GM18505 (cell line): ENCODE data around the gene PFKFB3.

ENCODE experiments used
- ATAC-seq: cut with Tn5 transposase; IDR thresholded peaks from one replicate; pipeline ENCODE4 v1.9.1; 2021; ENCODE audit not compliant: unreplicated experiment
- POLR2A ChIP-seq: IDR thresholded peaks from 4 replicates; pipeline ENCODE4 v1.6.1; 2011; ENCODE audit warnings: borderline replicate concordance; ENCODE audit not compliant: insufficient read depth, insufficient read length; ENCODE audit errors: extremely low read depth

Gene PFKFB3

GRCh38 chr10:6249698-6250097, 47.0 kb downstream of the PFKFB3 start:
- ATAC-seq: no peak
- TF ChIP-seq POLR2A: no peak

DNA sequence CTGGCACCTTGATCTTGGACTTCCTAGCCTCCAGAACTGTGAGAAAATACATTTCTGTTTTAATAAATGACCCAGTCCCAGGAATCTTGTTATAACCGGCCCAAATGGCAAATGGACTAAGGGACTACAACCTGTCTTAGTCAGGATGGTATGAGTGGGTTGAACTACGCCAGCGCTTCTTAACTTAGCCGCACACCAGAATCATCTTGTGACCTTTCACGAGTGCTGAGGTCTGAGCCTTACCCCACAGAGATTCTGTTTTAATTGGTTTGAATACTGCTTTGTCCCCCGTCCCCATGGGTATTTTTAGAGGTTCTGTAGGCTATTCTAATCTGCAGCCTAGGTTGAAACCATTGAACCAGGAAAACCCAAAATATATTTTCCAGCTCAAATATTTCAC, 48.0 kb downstream of the PFKFB3 start:
- no peak for ATAC-seq
- TF ChIP-seq POLR2A: no peak

DNA sequence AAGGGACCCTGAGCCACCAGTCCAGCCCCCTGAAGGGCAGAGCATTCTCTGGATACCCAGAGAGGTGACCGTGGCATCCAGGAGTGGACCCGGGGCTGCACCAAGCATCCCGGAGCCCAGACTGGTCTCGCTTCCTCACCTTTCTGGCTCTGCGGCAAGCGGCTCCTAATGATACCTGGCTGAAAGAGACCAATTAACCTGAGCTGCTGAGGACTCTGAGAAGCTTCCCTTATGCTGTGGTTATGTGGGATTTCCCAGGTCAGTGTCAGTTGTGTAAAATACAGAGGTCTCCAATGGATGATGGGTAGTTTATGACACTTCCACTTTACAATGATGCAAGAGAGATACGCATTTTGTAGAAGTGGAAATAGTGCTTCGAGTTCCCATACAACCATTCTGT, 51.5 kb downstream of the PFKFB3 start:
- no peak for ATAC-seq

DNA sequence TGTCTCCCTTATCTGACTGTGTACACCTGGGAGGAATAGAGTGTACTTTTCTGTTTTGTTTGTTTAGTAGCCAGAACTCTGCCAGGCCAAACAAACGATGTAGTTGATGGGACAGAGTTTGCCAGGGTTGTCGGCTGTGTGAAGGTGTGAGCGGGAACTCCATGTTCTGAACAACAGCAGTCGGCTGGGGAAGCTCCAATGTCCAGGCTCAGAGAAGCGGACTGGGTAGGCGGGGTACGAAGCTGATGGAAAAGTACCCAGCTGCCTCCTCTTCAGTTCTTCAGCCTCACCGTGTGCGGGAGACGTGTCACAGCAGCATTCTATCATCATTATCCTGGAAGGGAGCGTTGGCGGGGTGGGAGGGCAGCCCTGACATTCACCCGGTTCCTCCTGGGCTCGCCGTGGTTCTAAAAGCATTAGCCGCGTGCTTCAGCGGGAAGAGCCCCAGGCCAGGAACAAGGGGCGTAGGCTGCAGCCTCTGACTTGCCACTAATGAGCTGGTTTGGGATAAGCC, 52.9 kb downstream of the PFKFB3 start:
- no peak for TF ChIP-seq POLR2A
- ATAC-seq: no peak

More for the DNA sequence above, 51.5 kb downstream of the PFKFB3 start:
- TF ChIP-seq POLR2A: no peak

GRCh38 chr10:6256439-6256838, 53.7 kb downstream of the PFKFB3 start:
- ATAC-seq: no peak
- TF ChIP-seq POLR2A: no peak

GRCh38 chr10:6259153-6259552, 56.4 kb downstream of the PFKFB3 start:
- TF ChIP-seq POLR2A: no peak
- ATAC-seq: no peak

DNA sequence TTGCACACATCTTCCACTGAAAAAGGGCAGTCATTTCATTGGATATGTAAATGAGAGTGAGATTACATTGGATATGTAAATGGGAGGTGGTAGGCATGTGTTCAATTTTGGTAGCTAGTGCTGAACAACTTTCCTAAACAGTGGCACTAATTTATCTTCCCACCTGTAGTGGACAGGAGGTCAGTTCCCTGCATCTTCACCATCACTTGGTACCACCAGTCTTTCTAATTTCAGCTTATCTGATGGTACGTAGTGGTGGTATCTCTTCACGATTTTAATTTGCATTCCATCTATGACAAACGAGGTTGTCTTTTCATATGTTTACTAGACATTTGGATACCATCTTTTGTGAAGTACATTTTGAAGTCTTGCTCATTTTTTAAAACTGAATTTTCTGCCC, 58.1 kb downstream of the PFKFB3 start:
- TF ChIP-seq POLR2A: no peak
- no peak for ATAC-seq

DNA sequence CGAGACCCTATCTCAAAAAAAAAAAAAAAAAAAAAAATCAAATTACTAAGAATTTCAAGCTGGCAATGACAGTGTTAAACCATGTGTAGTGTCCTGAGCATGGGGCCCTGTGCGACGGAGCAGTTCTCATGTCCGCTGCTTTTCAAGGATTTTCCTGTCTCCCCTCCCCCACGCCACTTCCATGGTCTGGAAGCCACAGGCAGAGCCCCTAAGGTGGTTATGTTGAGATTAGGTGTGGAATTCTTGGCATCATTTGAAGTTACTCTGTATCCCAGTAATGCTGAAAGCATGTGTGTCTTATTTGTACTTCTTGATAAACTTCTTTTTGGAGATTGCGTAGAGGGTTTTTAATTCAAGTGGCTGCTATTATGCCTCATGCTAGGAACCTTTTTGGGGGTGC, 65.2 kb downstream of the PFKFB3 start:
- no peak for ATAC-seq
- TF ChIP-seq POLR2A: no peak

GRCh38 chr10:6269432-6269831, 66.7 kb downstream of the PFKFB3 start:
- ATAC-seq: no peak
- TF ChIP-seq POLR2A: no peak

- peak; percentile 65 for ATAC-seq
- no peak for TF ChIP-seq POLR2A
These were observed 67.5 kb downstream of the PFKFB3 start for GRCh38 chr10:6269953-6270867.

DNA sequence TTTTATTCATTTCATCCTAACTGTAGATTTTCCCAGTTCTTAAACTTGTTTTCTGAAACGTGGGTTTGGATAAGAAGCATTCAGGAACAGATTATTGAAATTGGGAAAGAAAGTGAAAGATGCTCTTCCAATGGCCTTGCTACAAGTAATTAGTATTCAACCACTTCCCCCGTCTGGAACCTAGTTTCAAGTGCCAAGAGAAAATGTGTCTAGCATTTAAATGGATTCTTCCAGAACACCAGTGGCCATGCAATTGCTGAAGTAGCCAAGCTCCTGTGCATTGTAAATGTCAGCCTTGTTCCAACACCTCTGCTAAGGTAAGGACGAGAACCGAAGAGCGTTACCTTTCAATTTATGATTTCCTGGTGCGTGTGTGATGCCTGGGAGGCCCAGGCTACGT, 68.2 kb downstream of the PFKFB3 start:
- TF ChIP-seq POLR2A: no peak

DNA sequence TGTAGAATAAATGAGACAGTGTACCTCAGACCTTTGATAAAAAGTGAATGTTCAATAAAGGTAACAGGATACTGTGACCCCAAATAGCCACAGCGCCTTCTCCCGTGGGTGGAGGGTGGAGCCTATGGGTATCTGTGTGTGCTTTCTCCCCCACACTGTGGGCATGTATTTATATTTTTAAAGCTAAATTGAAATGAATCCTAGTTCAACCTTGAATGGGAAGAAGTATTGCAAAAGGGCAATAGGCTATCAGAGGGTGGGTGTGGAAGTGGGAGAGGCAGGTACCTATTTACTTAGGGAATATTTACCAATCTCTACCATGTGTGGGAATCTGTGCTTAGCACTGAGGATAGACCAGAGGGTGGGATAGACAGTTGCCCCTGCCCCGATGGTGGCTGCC, 68.9 kb downstream of the PFKFB3 start:
- TF ChIP-seq POLR2A: no peak
- ATAC-seq: no peak

More for the DNA sequence above, 68.2 kb downstream of the PFKFB3 start:
- no peak for ATAC-seq

DNA sequence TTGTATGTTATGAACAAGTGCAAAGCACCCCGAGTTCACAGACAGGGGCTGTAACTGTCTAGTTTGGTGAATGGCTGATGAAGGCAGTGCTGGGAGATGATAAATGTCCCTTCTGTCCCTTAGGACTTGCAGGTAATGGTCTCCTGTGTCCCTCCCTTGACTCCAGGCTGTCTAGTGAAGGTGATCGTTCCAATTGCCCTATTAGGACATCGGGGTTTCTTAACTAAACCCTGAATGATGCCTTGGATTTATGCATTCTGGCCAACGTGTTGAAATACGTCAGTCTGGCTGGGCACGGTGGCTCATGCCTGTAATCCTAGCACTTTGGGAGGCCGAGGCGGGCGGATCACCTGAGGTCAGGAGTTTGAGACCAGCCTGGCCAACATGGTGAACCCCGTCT, 69.4 kb downstream of the PFKFB3 start:
- ATAC-seq: no peak
- no peak for TF ChIP-seq POLR2A

DNA sequence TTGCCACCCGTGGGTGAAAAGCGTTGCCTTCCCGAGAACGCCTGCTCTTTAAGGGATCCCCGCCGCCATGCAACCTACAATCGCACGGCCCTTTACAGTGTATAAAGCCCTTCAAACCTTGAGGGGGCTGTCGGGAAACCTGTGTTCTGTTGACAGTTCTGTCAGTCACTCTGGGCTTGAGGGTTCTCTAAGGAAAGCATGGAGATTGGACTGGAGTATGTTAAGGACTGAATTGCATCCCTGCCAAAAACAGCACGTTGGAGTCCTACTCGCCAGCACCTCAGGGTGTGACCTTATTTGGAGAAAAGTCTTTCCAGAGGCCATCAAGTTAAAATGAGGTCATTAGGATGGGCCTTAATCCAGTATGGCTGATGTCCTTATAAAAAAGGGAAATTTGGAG, 70.6 kb downstream of the PFKFB3 start:
- ATAC-seq: no peak
- no peak for TF ChIP-seq POLR2A

- ATAC-seq: no peak
- TF ChIP-seq POLR2A: no peak
These were observed 71.3 kb downstream of the PFKFB3 start for GRCh38 chr10:6274040-6274439.

- no peak for ATAC-seq
- no peak for TF ChIP-seq POLR2A
These were observed 71.8 kb downstream of the PFKFB3 start for GRCh38 chr10:6274484-6274883.
